NK-92 (cell line): ENCODE results near the gene AGPAT4.
"Not testable (repeated sequence)": the region's sequence is repeated elsewhere in the genome, so short reads cannot be mapped to it uniquely, and the experiment has no call there.

Experiments used
- DNase-seq: peaks from one replicate; lab custom pipeline; 2025; ENCODE audit not compliant: unreplicated experiment; lab: John Stamatoyannopoulos, UW

AGPAT4 gene, protein sequence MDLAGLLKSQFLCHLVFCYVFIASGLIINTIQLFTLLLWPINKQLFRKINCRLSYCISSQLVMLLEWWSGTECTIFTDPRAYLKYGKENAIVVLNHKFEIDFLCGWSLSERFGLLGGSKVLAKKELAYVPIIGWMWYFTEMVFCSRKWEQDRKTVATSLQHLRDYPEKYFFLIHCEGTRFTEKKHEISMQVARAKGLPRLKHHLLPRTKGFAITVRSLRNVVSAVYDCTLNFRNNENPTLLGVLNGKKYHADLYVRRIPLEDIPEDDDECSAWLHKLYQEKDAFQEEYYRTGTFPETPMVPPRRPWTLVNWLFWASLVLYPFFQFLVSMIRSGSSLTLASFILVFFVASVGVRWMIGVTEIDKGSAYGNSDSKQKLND

DNA sequence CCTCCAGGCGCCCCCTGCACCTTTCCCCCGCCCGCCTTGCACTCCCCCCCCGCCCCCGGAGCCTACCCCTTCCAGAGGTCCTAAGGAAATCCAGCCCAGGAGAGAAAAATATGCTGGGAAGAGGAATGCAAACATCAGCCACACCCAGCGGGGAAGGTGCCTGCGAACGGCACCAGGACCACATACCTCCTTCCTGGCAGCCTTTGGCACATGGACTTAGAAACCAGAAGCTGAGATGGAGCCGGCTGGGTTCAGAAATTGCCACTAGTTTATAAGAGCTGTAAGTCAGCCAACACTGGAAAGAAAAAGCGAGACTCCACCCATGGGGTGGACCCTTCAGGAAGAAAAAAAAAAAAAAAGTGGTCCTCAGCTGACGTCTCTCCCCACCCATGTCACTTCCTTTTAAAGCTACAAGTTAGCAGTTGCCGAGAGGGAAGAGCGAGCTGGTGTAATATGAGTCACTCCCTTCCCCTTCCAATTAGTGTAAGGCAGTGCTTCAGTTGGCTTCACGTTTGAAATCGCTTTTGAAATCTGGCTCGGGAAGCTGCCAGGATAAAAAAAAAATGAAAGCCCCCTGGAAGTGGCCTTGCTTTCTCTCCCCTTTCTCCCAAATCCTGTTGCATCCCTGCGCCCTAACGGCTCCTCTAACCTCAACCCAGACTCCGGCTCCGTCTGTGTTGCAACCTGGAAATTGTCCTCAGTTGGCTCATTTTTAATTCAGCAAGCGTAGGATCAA lies at the start of gene AGPAT4:
Gene AGPAT4 (minus strand): TSS at position 310 of the 736 bp plus-strand sequence. CDS start 41,848 bp downstream, outside the sequence.
- no peak for DNase-seq

- no peak for DNase-seq
Measured at GRCh38 chr6:161319231-161319630, 45.4 kb upstream of the AGPAT4 start.

DNA sequence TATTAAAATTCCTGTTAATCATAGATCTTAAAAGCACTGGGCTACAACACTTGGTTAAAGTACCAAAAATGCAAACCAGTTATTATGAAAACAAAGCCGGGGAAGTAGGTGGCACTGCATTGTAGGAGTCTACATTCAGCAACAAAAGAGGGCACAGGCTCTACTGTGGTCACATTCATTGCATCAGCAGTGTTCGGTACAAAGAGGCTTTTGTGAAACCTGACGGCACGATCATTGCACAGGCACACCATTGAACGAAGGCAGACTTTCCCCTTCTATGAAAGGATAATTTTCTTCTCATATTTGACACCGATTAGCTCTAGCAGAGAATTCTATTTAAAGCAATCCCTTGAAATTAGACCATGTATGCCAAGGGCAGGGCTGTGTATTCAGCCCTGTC lies 44.6 kb upstream of the AGPAT4 start:
- DNase-seq, result no peak

DNA sequence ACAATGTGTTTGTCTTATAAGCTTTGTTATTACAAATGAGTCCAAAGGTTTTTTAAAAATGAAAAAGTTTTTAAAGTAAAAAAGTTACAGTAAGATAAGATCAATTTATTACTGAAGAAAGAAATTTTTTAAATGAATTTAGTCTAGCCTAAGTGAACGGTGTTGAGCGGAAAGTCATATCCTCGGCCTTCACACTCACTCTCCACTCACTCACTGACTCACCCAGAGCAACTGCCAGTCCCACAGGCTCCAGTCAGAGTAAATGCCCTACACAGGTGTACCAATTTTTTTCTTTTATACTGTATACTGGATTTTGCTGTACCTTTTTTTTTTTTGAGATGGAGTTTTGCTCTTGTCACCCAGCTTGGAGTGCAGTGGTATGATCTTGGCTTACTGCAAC lies 42.7 kb upstream of the AGPAT4 start:
- DNase-seq, result no peak

GRCh38 chr6:161315246-161315917 lies 41.5 kb upstream of the AGPAT4 start:
- not testable (repeated sequence) for DNase-seq

DNA sequence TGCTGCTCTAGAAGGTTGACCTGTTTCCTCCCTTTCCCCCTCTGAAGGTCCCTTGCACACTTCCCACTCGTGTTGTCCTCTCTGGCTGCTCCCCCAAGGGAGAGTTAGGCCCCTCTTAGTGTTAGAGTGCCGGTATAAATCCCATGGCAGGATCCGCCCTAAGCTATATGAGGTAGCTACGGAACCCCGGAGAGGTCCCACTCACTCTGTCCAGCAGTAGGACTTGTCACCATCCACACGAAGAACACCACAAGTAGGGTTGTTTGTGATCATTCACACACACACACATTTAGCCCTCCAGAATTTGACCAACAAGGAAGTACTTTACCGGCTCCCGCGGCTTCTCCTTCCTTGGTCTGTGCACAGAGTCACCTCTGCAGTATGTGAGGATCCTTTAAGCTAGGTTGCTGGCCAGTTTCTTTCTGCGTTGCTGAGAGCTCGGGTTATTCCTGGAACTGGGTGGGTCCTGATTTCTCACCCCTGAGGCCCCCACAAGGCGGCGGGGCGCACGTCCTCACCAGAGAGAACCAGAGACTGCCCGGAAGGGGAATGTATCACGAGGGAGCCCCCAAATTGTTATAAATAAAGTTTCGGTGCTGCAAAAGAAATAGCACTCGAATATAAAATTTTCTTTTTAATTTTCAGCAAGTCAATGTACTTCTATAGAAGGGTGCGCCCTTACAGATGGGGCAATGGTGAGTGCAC lies 40.8 kb upstream of the AGPAT4 start:
- DNase-seq, result not testable (repeated sequence)

DNA sequence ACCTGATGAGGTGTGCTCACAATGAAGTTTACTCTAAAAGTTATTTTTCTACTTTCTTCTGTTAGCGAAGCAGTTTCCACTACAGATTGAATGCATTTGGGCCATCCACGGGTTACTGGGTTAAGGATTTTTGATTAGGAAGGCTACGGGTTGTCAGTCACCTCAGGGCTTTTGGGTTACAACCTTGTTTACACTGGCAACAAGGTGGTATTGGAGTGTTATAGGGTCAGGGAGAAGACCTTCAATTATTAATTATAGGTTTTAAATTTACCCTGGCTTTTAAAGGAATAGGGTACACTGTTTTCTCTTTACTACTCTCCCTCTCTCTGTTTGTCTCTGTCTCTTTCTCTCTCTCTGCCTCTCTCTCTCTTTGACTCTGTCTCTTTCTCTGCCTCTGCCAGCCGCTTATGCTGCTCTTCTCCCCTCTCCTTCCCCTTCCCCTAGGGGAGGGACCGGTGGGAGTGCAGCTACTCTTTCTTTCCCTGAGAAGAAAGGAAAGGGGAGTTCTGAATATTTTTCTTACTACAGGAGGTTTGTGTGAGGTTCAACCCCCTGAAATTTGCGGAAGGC lies 40.2 kb upstream of the AGPAT4 start:
- DNase-seq, result no peak

DNA sequence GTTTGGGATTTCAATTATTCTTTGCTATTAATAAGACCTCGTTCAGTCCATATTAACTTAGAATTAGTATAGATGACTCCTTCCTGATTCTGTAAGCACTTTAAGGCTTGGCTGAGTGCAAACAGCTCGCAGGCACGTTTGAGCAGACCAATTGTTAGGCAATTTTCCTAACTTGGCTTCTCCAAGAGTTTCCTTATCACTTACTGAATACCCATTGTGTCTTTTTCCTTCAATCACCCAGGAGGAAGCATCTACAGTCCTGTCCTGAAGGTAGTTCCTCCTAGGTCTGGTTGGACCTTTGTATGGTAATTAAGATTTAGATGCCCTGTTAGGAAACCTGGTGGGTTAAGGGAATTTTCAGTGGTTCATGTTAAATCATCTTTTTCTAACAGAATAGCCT lies 39.6 kb upstream of the AGPAT4 start:
- DNase-seq, result not testable (repeated sequence)

DNA sequence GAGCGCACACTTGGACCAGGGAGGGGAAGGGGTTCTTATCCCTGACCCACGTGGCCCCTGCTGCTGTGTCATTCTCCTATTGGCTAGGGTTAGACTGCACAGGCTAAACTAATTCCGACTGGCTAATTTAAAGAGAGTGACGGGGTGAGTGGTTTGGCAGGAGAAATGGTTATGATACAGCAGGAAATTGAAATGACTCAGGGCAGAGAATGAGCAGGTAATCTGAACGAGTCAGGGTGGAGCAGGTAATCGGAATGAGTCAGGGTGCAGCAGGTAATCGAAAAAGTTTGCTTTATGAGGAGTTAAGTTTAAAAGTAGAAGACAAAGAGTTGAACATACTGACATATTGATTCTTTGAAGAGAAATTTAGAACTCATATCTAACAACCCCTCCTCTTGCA lies 35.9 kb upstream of the AGPAT4 start:
- not testable (repeated sequence) for DNase-seq

- no peak for DNase-seq
Measured at GRCh38 chr6:161308075-161308655, 34.3 kb upstream of the AGPAT4 start.

DNA sequence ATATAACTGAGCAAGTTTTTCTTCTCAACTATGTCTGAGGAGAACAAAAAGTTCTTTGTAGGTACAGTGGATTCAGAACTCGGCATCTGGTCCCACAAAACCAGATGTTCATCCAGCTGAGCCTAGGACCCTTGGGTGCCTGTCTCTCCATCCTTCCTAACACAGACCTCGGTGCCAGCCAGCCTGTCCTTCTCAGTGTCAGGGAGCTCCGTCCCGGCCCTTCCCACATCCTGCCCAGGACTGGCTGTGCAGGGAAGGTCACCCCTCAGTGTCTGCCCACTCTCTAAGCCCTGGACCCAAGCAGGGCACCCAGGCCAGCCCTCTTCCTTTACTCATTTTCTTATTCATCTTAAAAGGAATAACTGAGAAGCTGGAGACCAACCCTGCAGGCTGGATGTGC lies 32.0 kb upstream of the AGPAT4 start:
- no peak for DNase-seq

GRCh38 chr6:161303628-161304340 lies 29.9 kb upstream of the AGPAT4 start:
- no peak for DNase-seq

DNA sequence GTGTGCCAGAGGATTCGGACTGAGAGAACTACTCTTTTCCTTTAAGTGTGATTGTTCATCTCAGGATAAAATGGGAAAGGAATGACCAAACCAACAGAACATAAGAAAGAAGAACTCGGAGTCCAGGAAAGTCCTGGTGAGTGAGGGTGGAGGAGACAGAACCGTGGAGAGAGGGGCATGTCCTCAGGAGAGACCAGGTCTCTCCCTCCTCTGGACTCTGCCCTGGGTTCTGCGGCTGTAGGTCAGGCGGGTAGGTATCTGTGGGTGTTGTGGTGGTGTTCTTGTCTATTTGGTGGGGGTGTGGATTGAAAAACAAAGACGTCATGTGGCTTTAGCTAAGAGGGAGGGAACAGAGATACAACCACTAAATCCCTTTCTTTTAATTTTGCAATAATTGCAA lies 29.1 kb upstream of the AGPAT4 start:
- no peak for DNase-seq

GRCh38 chr6:161301338-161301737 lies 27.5 kb upstream of the AGPAT4 start:
- DNase-seq, result no peak

DNA sequence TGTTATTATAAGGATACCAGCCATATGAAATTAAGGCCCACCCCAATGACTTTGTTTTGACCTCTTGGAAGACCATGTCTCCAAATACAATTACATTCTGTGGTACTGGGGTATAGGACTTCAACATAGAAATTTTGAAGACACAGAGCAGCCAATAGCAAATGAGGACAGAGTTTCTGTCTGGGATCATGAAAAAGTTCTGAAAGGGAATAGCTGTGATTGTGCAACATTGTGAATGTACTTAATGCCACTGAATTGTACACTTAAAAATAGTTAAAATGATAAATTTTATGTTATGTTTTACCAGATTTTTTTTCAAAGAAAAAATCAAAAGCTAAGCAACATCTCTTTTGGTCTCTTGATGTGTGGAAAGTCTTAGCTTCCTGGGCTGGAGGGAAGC lies 27.0 kb upstream of the AGPAT4 start:
- DNase-seq, result no peak

- no peak for DNase-seq
Measured at GRCh38 chr6:161299726-161300125, 25.9 kb upstream of the AGPAT4 start.

DNA sequence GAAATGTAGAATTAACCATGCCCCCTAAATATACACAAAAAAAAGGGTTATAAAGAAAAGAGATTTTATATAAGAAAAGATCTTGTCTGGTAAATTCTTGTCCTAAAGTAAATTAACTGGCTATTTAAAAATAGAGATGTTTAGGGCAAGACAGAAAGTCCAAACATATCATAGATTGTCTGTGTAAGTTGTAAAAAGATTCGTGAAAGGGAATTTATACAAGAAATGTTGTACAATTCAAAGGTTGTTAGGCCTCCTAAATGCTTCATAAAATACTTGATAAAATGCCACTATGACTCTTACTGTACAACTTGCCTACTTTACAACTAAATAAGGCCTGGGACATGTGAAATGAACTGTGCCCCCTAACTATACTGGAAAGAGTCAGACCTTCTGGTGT lies 21.9 kb upstream of the AGPAT4 start:
- DNase-seq, result no peak

GRCh38 chr6:161292650-161293281 lies 18.9 kb upstream of the AGPAT4 start:
- no peak for DNase-seq

DNA sequence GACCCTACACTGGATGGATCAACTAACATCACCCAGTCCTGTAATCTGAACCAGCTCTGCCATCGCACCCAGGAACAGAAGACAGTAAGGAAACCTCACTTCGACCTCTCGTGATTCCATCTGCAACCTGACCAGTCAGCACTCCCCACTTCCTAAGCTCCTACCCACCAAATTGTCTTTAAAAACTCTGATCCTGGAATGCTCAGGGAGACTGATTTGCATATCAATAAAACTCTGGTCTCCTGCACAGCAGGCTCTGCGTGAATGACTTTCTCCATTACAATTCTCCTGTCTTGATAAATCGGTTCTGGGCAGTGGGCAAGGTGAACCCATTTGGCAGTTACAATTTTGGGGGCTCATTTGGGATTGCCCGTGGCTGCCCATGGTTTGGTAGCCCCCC lies 18.3 kb upstream of the AGPAT4 start:
- DNase-seq, result no peak
